ENCODE results near the gene TYW5. TPM values are rescaled to one million over a fixed set of nuclear protein-coding genes. Genes with fewer than 3 reads are reported as not detected.
A peak's percentile ranks its signal among the peaks of the same experiment; 100 is the strongest.
"Not testable (repeated sequence)": the region's sequence is repeated elsewhere in the genome, so short reads cannot be mapped to it uniquely, and the experiment has no call there.

The TYW5 gene
- total RNA-seq, 1 donor from 2014 or later = 16.5 TPM

DNA sequence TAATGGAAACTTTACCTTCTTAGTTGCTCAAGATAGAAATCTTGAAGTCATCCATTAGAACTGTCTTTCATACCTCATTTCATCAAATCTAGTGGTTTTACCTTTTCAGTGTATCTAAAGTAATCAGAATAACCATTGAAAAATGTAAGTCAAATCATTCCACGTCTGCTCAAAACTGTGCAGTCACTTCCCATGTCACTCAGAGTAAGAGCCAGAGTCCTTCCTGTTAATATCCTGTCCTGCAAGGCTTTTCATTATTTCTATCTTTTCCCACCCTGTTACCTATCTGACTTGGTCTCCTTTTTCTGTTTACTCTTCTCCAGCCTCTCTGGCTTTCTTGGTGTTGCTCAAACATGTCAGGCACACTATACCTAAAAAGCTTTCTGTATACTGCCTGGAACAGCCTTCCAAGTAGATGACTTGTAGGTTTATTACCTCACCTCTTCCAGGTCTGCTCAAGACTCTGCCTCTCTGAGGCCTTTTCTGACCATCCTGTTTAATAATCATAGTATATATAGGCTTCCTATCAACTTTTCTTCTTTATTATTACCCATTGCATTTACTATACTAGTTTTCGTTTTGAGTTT lies 40.8 kb downstream of the TYW5 start:
- DNase-seq = no peak

DNA sequence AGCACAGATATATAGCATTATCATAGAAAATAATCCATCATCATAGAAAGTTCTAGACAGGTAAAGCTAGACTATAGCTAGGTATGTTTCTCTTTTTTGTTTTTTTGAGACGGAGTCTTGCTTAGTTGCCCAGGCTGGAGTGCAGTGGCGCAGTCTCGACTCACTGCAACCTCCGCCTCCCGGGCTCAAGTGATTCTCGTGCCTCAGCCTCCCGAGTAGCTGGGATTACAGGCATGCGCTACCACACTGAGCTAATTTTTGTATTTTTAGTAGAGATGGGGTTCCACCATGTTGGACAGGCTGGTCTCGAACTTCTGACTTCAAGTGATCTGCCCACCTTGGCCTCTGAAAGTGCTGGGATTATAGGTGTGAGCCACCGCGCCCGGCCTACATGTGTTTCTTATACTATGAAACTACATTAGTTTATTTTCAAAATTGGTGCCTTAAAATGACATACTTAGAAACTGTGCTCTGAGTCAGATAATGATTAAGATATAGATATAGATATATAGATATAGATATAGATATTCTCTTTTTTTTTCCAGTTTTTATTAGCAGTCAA lies 42.7 kb downstream of the TYW5 start:
- DNase-seq = not testable (repeated sequence)

DNA sequence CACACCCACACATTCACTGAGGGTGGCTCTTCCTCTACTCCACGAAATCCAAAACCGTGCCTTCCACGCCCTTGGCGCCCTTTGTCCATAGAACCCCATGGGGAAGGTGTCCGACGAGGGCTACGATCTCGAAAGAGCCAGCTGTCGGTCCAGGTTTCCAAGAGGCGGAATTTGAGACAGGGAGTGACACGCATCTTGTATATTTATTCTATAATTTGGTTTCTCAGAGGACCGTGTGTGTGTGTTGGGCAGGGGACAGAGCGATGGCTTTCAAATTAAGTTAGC lies 43.5 kb downstream of the TYW5 start:
- no peak for DNase-seq

DNA sequence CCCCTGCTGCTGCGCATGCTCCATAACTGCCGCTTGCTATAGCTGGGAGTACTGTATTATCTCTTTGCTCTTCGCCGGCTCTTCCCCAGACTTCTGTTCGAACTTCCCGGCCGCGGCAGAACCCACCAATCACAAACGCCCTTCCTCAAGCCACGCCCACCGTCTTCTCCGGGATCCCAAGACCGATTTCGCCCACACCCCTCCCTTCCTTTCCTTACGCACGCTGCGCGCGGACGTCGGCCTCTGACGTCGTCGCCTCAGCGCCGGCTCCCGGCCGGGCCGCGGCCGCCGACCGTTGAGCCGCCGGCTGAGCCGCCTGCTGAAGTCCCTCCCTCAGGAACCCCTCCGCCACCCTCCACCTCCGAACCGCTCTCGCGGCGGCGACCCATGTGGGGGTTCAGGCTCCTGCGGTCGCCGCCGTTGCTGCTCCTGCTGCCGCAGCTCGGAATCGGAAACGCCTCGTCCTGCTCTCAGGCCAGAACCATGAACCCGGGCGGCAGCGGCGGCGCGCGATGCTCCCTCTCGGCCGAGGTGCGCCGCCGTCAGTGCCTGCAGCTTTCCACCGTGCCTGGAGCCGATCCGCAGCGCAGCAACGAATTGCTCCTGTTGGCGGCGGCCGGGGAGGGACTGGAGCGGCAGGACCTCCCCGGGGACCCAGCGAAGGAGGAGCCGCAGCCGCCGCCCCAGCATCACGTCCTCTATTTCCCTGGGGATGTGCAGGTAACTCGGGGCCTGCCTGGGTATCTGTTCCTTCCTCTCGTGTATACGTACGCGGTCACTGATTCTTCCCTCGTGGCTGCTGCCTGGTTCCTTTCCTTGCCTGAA lies 44.0 kb downstream of the TYW5 start, which contains the start of gene C2orf69:
TSS of gene C2orf69 (plus strand) at position 242 of the 825 bp plus-strand sequence. CDS start at position 388, 146 bp downstream.
- peak; percentile 97 for DNase-seq

DNA sequence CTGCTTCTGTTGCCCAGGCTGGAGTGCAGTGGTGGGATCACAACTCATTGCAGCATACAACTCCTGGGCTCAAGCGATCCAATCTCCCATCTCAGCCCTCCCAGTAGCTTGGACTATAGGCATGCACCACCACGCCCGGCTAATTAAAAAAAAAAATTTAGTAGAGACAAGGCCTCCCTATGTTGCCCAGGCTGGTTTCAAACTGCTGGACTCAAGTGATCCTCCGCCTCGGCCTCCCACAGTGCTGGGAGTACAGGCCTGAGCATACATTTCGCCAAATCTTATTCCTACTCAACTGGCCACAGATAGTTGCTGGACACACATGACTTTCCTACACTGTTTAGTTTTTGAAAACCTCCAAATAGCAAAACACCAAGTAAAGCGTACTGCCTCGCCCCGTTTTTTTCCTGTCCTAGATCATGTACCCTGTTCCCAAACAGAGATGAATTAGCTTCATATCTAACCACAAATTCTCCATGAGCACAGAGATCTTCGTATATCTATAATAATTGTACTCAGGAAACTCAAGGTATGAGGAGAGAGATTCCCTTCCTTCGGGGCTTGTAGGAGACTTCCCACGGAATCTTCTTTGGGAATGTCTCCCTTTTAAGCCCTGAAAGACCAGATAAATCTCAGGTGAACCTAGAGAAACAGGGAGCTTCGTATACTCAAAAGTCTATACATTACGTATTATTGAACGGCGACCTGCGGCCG lies 44.8 kb downstream of the TYW5 start:
- DNase-seq = no peak

DNA sequence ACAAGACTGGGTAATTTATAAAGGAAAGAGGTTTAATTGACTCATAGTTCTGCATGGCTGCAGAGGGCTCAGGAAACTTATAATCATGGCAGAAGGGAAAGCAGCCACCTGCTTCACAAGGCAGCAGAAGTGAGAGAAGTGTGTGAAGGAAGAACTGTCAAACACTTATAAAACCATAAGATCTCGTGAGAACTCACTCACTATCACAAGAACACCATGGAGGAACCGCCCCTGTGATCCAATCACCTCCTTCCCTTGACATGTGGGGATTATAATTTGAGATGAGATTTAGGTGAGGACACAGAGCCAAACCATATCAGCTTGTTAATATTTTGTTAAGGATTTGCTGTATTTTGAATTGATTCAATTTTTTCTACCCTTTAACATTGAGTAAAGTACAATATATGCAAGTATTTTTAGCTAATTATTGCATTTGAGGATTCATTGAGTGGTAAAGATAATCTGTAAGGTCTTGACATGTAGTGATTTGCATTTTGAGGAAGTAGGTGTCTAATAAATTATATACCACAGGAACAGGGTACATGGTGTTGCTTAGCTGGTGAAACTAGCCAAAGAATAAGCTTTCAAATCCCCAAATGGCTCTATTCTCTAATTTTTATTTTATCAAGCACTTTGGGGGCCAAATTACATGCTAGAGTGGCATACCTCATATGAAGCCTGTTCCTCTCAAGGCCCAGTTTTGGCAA lies 48.1 kb downstream of the TYW5 start:
- no peak for DNase-seq

DNA sequence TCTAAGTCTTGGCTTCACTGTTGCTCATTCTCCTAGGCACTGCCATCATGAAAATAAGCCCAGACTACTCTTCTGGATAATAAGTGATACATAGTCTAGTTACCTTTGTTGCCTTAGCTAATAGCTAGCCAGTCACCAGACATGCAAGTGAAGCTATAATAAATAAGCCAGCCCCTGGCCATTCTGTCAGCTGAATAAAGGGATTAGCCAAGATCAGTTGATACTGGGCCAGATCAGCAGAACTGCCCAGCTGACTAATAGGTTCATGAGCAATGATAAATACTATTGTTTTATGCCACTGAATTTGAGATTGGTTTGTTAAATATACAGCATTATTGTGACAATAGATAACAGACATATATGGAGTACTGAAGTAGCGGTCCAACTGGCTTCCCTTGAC lies 52.2 kb downstream of the TYW5 start:
- DNase-seq = no peak

DNA sequence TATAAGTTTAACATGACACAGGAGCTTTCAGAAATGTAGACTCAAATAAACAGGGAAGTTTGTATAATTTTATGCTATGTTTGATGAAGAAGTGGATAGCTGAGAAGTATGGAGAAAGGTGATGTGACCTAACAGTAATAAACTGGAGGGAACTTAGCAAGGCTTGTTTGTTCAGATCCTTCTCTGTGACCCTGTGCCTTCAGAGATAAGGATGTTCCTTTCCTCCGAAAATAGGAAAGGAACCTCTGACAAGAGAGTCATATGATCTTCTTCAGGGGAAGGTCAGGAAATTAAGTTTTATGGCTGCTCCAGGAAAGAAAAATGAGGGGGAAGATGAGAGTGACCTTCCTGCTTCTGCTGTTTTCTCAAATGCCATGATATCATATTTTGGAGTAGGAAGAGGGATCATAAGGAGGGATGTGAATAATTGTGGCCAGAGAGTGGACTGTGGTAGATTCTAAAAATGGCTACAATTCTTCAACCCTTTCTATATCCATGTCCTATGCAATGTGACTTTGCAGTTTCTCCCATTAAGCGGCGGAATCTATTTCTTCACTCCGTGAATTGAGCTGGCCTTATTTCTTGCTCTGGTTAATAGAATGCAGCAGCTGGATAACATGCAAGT lies 52.7 kb downstream of the TYW5 start:
- no peak for DNase-seq

DNA sequence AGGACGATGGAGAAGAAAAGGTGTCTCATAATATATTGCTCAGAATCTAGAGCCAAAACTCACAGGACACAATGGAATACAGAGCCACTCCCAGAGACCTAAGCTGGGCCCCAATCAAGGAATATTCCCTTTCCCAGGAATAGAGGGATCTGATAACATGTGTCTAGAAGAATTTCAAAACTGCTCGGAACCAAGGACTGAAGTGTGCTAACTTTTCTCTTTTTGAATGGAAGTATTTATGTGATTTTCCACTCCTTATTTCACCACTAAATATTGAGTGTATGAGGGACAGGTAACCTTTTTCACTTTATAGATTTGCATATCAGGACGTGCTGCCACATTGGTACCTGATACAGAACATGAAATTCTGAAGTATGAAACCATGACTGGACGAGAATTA lies 53.3 kb downstream of the TYW5 start:
- DNase-seq = no peak

DNA sequence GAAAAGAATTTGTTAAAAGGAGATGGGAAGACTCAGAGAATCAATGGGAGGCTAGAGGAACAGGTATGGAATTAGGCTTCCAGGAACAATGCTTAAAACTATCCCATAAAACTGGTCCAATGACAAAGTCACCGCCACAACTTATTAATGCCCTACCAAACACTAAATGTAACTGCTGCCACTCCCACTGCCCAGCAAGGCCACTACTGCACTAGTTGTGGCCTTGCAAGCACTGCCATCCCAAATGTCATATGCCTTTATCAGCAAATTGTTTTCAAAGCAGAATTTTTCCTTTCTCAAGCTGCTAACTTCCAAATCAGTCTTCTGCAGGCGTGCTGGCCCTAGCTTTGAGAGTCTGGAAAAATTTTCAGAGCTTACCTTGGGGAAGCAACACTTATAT lies 58.7 kb downstream of the TYW5 start:
- DNase-seq = no peak

DNA sequence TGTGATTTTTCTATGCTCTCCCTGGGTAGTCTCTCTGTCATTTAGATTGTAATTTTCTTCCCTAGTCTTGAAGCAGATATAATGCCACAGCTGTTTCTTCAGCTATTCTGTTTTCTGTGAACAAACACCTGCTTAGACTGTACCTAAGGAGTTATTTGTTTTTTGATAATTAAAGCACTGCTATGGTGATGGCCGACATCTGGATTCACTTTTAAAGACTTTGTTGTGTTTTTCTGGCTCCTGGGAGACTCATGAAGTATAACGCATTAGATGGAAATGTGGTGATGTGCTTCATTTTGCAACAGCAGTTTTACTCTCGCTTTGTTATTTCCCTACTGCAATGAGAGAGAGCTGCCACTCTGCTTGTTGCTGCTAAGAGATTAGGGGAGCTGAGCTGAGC lies 59.9 kb downstream of the TYW5 start:
- DNase-seq = no peak

DNA sequence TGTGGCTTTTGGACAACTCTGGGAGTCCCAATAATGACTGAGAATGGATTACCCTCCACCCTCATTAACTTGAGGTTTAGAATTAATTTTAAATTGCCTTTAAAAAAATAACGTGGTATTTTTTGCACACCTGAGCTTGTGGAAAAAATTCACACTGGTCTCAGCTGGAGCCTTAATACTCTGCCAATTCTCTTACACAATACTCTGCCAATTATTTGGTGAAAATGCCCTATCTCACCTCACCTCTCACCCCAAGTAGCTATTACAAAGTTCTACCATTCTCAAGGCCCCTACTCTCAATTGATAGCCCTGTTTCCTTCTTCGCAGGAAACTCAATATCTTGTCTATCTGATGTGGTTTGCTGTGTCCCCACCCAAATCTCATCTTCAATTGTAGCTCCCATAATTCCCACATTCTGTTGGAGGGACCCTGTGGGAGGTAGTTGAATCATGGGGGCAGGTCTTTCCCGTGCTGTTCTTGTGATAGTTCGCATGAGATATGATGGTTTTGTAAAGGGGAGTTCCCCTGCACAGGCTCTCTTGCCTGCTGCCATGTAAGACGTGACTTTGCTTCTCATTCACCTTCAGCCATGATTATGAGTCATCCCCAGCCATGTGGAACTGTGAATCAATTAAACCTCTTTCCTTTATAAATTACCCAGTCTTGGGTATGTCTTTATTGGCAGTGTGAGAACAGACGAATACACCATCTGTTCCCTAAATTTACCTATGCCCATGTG lies 71.6 kb downstream of the TYW5 start:
- no peak for DNase-seq

DNA sequence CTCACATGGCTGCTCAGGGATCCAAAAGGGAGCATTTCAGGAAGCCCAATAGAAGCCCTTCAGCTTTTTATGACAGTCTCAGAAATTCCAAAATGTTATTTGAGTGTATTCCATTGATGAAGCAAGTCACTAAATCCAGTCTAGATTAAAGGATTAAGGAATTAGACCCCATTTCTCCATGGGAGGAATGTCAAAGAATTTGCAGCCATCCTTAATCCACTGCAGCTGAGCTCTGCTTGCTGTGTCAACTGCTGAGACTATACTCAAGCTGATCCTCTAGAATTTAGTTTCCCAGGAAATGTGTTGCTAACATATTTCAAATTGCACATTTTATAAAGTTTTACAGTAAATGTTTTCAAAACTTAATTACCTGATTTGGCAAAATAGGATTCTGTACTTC lies 72.6 kb downstream of the TYW5 start:
- no peak for DNase-seq

Small RNA genes within 50 kb of the gene (small RNA-seq; reads per million reads assigned to genes)
- not detected for gene RN7SL717P

Other genes with a start within 250 kb of the TYW5 start
- 3.3 TPM for gene FTCDNL1, start 104.3 kb downstream of the TYW5 start, total RNA-seq
- 38.1 TPM for gene C2orf69, start 44.2 kb downstream of the TYW5 start, total RNA-seq
- gene MAIP1, start 91 bp upstream of the TYW5 start, total RNA-seq = 19.5 TPM

Data from occipital lobe (tissue), 3 donors.